Measurements from ENCODE around the gene AIF1L. TPM values are rescaled to one million over a fixed set of nuclear protein-coding genes. Genes with fewer than 3 reads are reported as not detected.

The AIF1L gene
- total RNA-seq, 1 experiment from 2014 or later = 103 TPM

DNA sequence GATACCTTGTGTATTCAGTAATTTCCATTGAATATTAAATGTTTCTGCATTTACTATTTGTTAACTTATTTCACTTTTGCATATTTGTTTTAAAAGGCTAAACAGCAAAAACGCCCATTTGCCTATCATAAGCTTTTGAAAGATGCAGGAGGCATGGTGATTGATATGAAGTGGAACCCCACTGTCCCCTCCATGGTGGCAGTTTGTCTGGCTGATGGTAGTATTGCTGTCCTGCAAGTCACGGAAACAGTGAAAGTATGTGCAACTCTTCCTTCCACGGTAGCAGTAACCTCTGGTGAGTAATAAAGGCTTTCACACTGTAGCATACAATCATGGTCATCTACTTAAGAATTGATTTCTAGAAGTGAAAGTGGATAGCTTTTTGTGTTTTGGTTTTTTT lies 32.9 kb downstream of the AIF1L start:
- Mint-ChIP-seq H3K4me1 (peaks cover 10% of the 10 kb centered on the region), H3K9me3 (no peaks in the 10 kb centered on the region), H3K27ac (no peak overlapping the region), H3K36me3 (peaks cover 57% of the 10 kb centered on the region), H3K27me3 (ENCODE audit: low read depth) (peaks cover 3% of the 10 kb centered on the region; the same call in 1 of the 2 replicates), H3K4me3 (no peak overlapping the region)
- ATAC-seq (no peak), DNase-seq (ENCODE audit: low spot score) (no peak)
- TF ChIP-seq FOXP1 (CRISPR knock-in tag; IDR thresholded peaks at IDR 0.05; ENCODE audit: borderline replicate concordance) (no peak), ZNF138 (CRISPR knock-in tag; conservative IDR thresholded peaks at IDR 0.05) (no peak), ZNF263 (CRISPR knock-in tag; IDR thresholded peaks at IDR 0.05; ENCODE audit: low read depth) (no peak), ATF1 (CRISPR knock-in tag; IDR thresholded peaks at IDR 0.05) (no peak), GABPB1 (CRISPR knock-in tag; IDR thresholded peaks at IDR 0.05) (no peak), ZNF219 (CRISPR knock-in tag; IDR thresholded peaks at IDR 0.05; ENCODE audit: borderline replicate concordance) (no peak), SMAD4 (CRISPR knock-in tag; IDR thresholded peaks at IDR 0.05) (no peak), NFYB (CRISPR knock-in tag; conservative IDR thresholded peaks at IDR 0.05; ENCODE audit: low read depth) (no peak)
- TF ChIP-seq, protein P1, sequence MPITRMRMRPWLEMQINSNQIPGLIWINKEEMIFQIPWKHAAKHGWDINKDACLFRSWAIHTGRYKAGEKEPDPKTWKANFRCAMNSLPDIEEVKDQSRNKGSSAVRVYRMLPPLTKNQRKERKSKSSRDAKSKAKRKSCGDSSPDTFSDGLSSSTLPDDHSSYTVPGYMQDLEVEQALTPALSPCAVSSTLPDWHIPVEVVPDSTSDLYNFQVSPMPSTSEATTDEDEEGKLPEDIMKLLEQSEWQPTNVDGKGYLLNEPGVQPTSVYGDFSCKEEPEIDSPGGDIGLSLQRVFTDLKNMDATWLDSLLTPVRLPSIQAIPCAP (CRISPR knock-in tag; IDR thresholded peaks at IDR 0.05) = no peak
- TF ChIP-seq, protein P2, sequence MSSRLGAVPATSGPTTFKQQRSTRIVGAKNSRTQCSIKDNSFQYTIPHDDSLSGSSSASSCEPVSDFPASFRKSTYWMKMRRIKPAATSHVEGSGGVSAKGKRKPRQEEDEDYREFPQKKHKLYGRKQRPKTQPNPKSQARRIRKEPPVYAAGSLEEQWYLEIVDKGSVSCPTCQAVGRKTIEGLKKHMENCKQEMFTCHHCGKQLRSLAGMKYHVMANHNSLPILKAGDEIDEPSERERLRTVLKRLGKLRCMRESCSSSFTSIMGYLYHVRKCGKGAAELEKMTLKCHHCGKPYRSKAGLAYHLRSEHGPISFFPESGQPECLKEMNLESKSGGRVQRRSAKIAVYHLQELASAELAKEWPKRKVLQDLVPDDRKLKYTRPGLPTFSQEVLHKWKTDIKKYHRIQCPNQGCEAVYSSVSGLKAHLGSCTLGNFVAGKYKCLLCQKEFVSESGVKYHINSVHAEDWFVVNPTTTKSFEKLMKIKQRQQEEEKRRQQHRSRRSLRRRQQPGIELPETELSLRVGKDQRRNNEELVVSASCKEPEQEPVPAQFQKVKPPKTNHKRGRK (CRISPR knock-in tag; IDR thresholded peaks at IDR 0.05; ENCODE audit: borderline replicate concordance) = no peak
- ChIA-PET CTCF (no interaction called here), POLR2A (interaction anchor here (0.7 kb wide), 2 partner anchors 122 to 1191 kb away, joined by 5 read pairs; no protein-coding TSS in a partner anchor)

- POLR2A ChIA-PET = interaction anchor here (0.7 to 1.5 kb wide), 2 partner anchors 13 to 14 kb away, joined by 5 to 6 read pairs; partner anchors contain the start of gene NUP214
- H3K27ac Mint-ChIP-seq = no peak overlapping the region
Measured at GRCh38 chr9:131138676-131139075, 42.3 kb downstream of the AIF1L start.

More at GRCh38 chr9:131138676-131139075, 42.3 kb downstream of the AIF1L start:
- H3K4me3 Mint-ChIP-seq = no peak overlapping the region
- TF ChIP-seq SMAD4 (CRISPR knock-in tag; IDR thresholded peaks at IDR 0.05) = no peak
- no peak for TF ChIP-seq FOXJ3 (CRISPR knock-in tag; IDR thresholded peaks at IDR 0.05; ENCODE audit: borderline replicate concordance)
- TF ChIP-seq GABPB1 (CRISPR knock-in tag; IDR thresholded peaks at IDR 0.05) = no peak
- no peak for TF ChIP-seq RORB (CRISPR knock-in tag; IDR thresholded peaks at IDR 0.05)
- TF ChIP-seq ATF6 (CRISPR knock-in tag; IDR thresholded peaks at IDR 0.05) = no peak
- TF ChIP-seq, protein P3, sequence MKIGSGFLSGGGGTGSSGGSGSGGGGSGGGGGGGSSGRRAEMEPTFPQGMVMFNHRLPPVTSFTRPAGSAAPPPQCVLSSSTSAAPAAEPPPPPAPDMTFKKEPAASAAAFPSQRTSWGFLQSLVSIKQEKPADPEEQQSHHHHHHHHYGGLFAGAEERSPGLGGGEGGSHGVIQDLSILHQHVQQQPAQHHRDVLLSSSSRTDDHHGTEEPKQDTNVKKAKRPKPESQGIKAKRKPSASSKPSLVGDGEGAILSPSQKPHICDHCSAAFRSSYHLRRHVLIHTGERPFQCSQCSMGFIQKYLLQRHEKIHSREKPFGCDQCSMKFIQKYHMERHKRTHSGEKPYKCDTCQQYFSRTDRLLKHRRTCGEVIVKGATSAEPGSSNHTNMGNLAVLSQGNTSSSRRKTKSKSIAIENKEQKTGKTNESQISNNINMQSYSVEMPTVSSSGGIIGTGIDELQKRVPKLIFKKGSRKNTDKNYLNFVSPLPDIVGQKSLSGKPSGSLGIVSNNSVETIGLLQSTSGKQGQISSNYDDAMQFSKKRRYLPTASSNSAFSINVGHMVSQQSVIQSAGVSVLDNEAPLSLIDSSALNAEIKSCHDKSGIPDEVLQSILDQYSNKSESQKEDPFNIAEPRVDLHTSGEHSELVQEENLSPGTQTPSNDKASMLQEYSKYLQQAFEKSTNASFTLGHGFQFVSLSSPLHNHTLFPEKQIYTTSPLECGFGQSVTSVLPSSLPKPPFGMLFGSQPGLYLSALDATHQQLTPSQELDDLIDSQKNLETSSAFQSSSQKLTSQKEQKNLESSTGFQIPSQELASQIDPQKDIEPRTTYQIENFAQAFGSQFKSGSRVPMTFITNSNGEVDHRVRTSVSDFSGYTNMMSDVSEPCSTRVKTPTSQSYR (CRISPR knock-in tag; IDR thresholded peaks at IDR 0.05) = no peak
- TF ChIP-seq ZNF671 (CRISPR knock-in tag; IDR thresholded peaks at IDR 0.05) = no peak
- no peaks in the 10 kb centered on the region for H3K9me3 Mint-ChIP-seq
- H3K36me3 Mint-ChIP-seq = peaks cover 69% of the 10 kb centered on the region
- CTCF ChIA-PET = no interaction called here
- DNase-seq (ENCODE audit: low spot score) (no peak), ATAC-seq (no peak)
- H3K27me3 Mint-ChIP-seq (ENCODE audit: low read depth) = no peaks in the 10 kb centered on the region
- H3K4me1 Mint-ChIP-seq = no peaks in the 10 kb centered on the region
